H1 (cell line): ENCODE measurements around the gene KLC4. TPM values are rescaled to one million over a fixed set of nuclear protein-coding genes. Genes with fewer than 3 reads are reported as not detected.
A peak's percentile ranks its signal among the peaks of the same experiment; 100 is the strongest.

Source experiments
- CTCF ChIA-PET: fragments of 300-600 bp; sonication (Branson Sonifier 250); formaldehyde crosslinking; loops from one replicate; lab custom pipeline; 2021; ENCODE audit not compliant: partially characterized antibody; lab: Charles Lee
- POLR2A ChIA-PET: fragments of 300-600 bp; sonication (Branson Sonifier 250); formaldehyde crosslinking; loops from one replicate; lab custom pipeline; 2021; ENCODE audit warnings: inconsistent platforms; ENCODE audit not compliant: partially characterized antibody; lab: Charles Lee
- DNase-seq, 2 experiments: peaks; one replicate each; pipeline versions ENCODE4 v3.0.0 to v3.0.0-alpha.2; 2010 to 2022; ENCODE audit warnings: low spot score in 2 of 2, low read depth in 1 of 2, mixed read lengths in 1 of 2
- FAIRE-seq: peaks from 2 replicates; lab custom pipeline; 2011; peaks lifted over from hg19 to GRCh38; lab: Jason Lieb, UNC
- H2AFZ ChIP-seq: 2 replicates; pipeline ENCODE4 v1.8.1; 2012; ENCODE audit warnings: low read length, inconsistent platforms
- H2AK5ac ChIP-seq: 2 replicates; pipeline ENCODE4 v1.6.1; 2013; ENCODE audit warnings: low read depth, low read length
- H2BK120ac ChIP-seq: replicated peaks from 2 replicates; pipeline ENCODE3; 2013; ENCODE audit warnings: low read depth, low read length, inconsistent platforms
- H2BK12ac ChIP-seq: 2 replicates; pipeline ENCODE4 v1.6.1; 2013; ENCODE audit warnings: low read depth, low read length
- H2BK15ac ChIP-seq: 2 replicates; pipeline ENCODE4 v1.6.1; 2013; ENCODE audit warnings: low read length
- H2BK20ac ChIP-seq: 2 replicates; pipeline ENCODE4 v1.6.1; 2013; ENCODE audit warnings: low read length
- H2BK5ac ChIP-seq: 2 replicates; pipeline ENCODE4 v1.6.1; 2013; ENCODE audit warnings: low read depth, low read length
- H3K14ac ChIP-seq: 2 replicates; pipeline ENCODE4 v1.6.1; 2013; ENCODE audit warnings: inconsistent platforms; ENCODE audit not compliant: insufficient read length
- H3K18ac ChIP-seq: 2 replicates; pipeline ENCODE4 v1.6.1; 2013; ENCODE audit warnings: low read length; ENCODE audit errors: extremely low read depth
- H3K23ac ChIP-seq: 2 replicates; pipeline ENCODE4 v1.6.1; 2013; ENCODE audit warnings: inconsistent platforms; ENCODE audit not compliant: insufficient read length
- H3K23me2 ChIP-seq: 2 replicates; pipeline ENCODE4 v1.6.1; 2013; ENCODE audit warnings: low read depth, low read length
- H3K27ac ChIP-seq: 2 replicates; pipeline ENCODE4 v1.6.1; 2011; ENCODE audit warnings: low read depth, low read length, inconsistent platforms
- H3K27me3 ChIP-seq, 4 experiments: replicated peaks in 1 of 4; 1 replicate in 1 of 4; 2 replicates in 3 of 4; pipeline versions ENCODE4 v1.6.1 to v1.8.1; 2011 to 2013; ENCODE audit warnings: low read length in 3 of 4, mild to moderate bottlenecking in 3 of 4, inconsistent platforms in 2 of 4, mixed read lengths in 2 of 4, moderate library complexity in 1 of 4; ENCODE audit not compliant: control insufficient read depth in 3 of 4, insufficient read depth in 3 of 4; ENCODE audit errors: extremely low read depth in 1 of 4
- H3K36me3 ChIP-seq, 4 experiments: 2 replicates each; pipeline versions ENCODE4 v1.6.1 to v1.8.1; 2011 to 2013; ENCODE audit warnings: mild to moderate bottlenecking in 4 of 4, low read length in 3 of 4, moderate library complexity in 2 of 4, control low read depth in 1 of 4, inconsistent platforms in 1 of 4; ENCODE audit not compliant: insufficient read depth in 4 of 4, control insufficient read depth in 2 of 4
- H3K4ac ChIP-seq: replicated peaks from 2 replicates; pipeline ENCODE3; 2013; ENCODE audit warnings: low read length, low read depth, mixed read lengths, inconsistent platforms; ENCODE audit not compliant: insufficient read length
- H3K4me1 ChIP-seq, 4 experiments: replicated peaks in 1 of 4; 1 replicate in 1 of 4; 2 replicates in 3 of 4; pipeline versions ENCODE4 v1.6.1 to v1.8.1; 2011 to 2013; ENCODE audit warnings: low read length in 3 of 4, inconsistent platforms in 2 of 4, mixed read lengths in 1 of 4; ENCODE audit not compliant: insufficient read depth in 4 of 4, control insufficient read depth in 3 of 4
- H3K4me2 ChIP-seq, 2 experiments: 2 replicates each; pipeline versions ENCODE4 v1.6.1 to v1.8.1; 2011 to 2013; ENCODE audit warnings: low read depth in 2 of 2, low read length in 2 of 2, control low read depth in 1 of 2, inconsistent platforms in 1 of 2, mild to moderate bottlenecking in 1 of 2; ENCODE audit not compliant: insufficient read depth in 1 of 2
- H3K4me3 ChIP-seq, 4 experiments: fragments of 200-600, 300-600 bp in 1 of 4; sonication (generic), shearing (Covaris generic), sonication (Bioruptor Twin) in 1 of 4; 2 replicates each; pipeline versions ENCODE4 v1.5.1 to v1.8.1; 2011 to 2016; ENCODE audit warnings: low read length in 4 of 4, low read depth in 3 of 4, control low read depth in 2 of 4, inconsistent platforms in 2 of 4, mild to moderate bottlenecking in 2 of 4, mixed read lengths in 1 of 4, moderate library complexity in 1 of 4; ENCODE audit not compliant: insufficient read depth in 2 of 4; ENCODE audit errors: extremely low read depth in 1 of 4
- H3K56ac ChIP-seq: replicated peaks from 2 replicates; pipeline ENCODE3; 2013; ENCODE audit warnings: low read depth, mild to moderate bottlenecking, mixed read lengths, low read length, inconsistent platforms; ENCODE audit not compliant: insufficient read length
- H3K79me1 ChIP-seq: 2 replicates; pipeline ENCODE4 v1.6.1; 2013; ENCODE audit warnings: low read depth, low read length, control low read depth
- H3K79me2 ChIP-seq, 2 experiments: 2 replicates each; pipeline versions ENCODE4 v1.6.1 to v1.8.1; 2012 to 2013; ENCODE audit warnings: low read length in 2 of 2, mild to moderate bottlenecking in 2 of 2, inconsistent platforms in 1 of 2; ENCODE audit not compliant: insufficient read depth in 2 of 2, control insufficient read depth in 1 of 2
- H3K9ac ChIP-seq, 4 experiments: replicated peaks in 1 of 4; 1 replicate in 1 of 4; 2 replicates in 3 of 4; pipeline versions ENCODE4 v1.6.1 to v1.8.1; 2011 to 2013; ENCODE audit warnings: low read depth in 3 of 4, low read length in 3 of 4, control low read depth in 2 of 4, mild to moderate bottlenecking in 2 of 4, moderate library complexity in 2 of 4, inconsistent platforms in 1 of 4; ENCODE audit errors: extremely low read depth in 1 of 4
- H3K9me3 ChIP-seq, 2 experiments: 2 replicates each; pipeline versions ENCODE4 v1.6.1 to v1.8.1; 2012 to 2013; ENCODE audit warnings: mild to moderate bottlenecking in 2 of 2, moderate library complexity in 2 of 2, control low read depth in 1 of 2, inconsistent platforms in 1 of 2, low read depth in 1 of 2, low read length in 1 of 2, mixed read lengths in 1 of 2; ENCODE audit not compliant: insufficient read depth in 2 of 2
- H4K20me1 ChIP-seq, 2 experiments: replicated peaks in 1 of 2; 2 replicates each; pipeline versions ENCODE3 to v1.8.1; 2011 to 2013; ENCODE audit warnings: inconsistent platforms in 2 of 2, low read length in 2 of 2, mild to moderate bottlenecking in 1 of 2; ENCODE audit not compliant: insufficient read depth in 2 of 2, control insufficient read depth in 1 of 2
- H4K5ac ChIP-seq: 2 replicates; pipeline ENCODE4 v1.6.1; 2013; ENCODE audit warnings: low read length, low read depth, mixed read lengths, inconsistent platforms; ENCODE audit not compliant: insufficient read length
- H4K8ac ChIP-seq: 2 replicates; pipeline ENCODE4 v1.8.0; 2013; ENCODE audit warnings: mild to moderate bottlenecking, moderate library complexity, low read length, inconsistent platforms; ENCODE audit not compliant: insufficient read depth; ENCODE audit errors: extremely low read depth
- H4K91ac ChIP-seq: replicated peaks from 2 replicates; pipeline ENCODE3; 2013; ENCODE audit warnings: low read length, mixed read lengths, inconsistent platforms; ENCODE audit not compliant: insufficient read length
- CBX8 ChIP-seq: fragments of 300-800, 300-1000 bp; sonication (generic); IDR thresholded peaks from 2 replicates; pipeline ENCODE4 v1.7.1; 2016; ENCODE audit warnings: low read depth, low read length, borderline replicate concordance
- JUN ChIP-seq: IDR thresholded peaks from 2 replicates; pipeline ENCODE4 v1.6.1; 2011; ENCODE audit warnings: low read depth, mild to moderate bottlenecking, improper control_type of control experiment, low read length
- SAP30 ChIP-seq: fragments of 300-600 bp; sonication (generic); IDR thresholded peaks from 2 replicates; pipeline ENCODE4 v1.7.1; 2012; ENCODE audit warnings: low read length, moderate library complexity, mild to moderate bottlenecking, inconsistent platforms; ENCODE audit not compliant: insufficient read depth, insufficient replicate concordance
- SP1 ChIP-seq: IDR thresholded peaks from 2 replicates; pipeline ENCODE4 v1.6.1; 2011; ENCODE audit warnings: low read depth, low read length
- TBP ChIP-seq: IDR thresholded peaks from 2 replicates; pipeline ENCODE4 v1.6.1; 2011; ENCODE audit warnings: low read depth, low read length, improper control_type of control experiment
- ZNF274 ChIP-seq: IDR thresholded peaks from 2 replicates; pipeline ENCODE4 v1.7.0; 2012; ENCODE audit warnings: low read length, borderline replicate concordance; ENCODE audit errors: extremely low read depth
- WGBS, 2 experiments: shearing (Covaris generic) in 1 of 2; methylation state at CpG; one replicate each; pipeline versions ENCODE4 v1.1.6 to v1.1.7; 2013 to 2015; ENCODE audit warnings: low lambda C conversion rate in 2 of 2, mixed read lengths in 2 of 2, inconsistent platforms in 1 of 2, low coverage in 1 of 2, missing lambda C conversion rate in 1 of 2; ENCODE audit not compliant: insufficient replicate concordance in 2 of 2, insufficient coverage in 1 of 2, insufficient read length in 1 of 2; ENCODE audit errors: extremely low coverage in 1 of 2, missing lambda C conversion rate in 1 of 2; 5-methylcytosine and 5-hydroxymethylcytosine counted together
- long read RNA-seq, 2 experiments: library from RNA in 1 of 2; library from capped mRNA in 1 of 2; stranded (forward); transcript quantifications; one replicate each; pipeline ENCODE4 v2.0.0, GENCODE V29; 2021; ENCODE audit warnings: inconsistent platforms in 1 of 2
- polyA minus RNA-seq, 3 experiments: library from RNA; depleted of rRNA, polyadenylated mRNA; stranded (reverse); fragments of >200 nt; gene quantifications; 1 replicate in 2 of 3; 2 replicates in 1 of 3; pipeline ENCODE4 v1.2.3, GENCODE V29; 2011
- polyA plus RNA-seq, 7 experiments: library from polyadenylated mRNA; depleted of rRNA in 3 of 7; stranded (reverse) in 5 of 7; unstranded in 2 of 7; fragments of >200 nt in 5 of 7; fragments of 200-250 nt in 2 of 7; gene quantifications; 1 replicate in 5 of 7; 2 replicates in 1 of 7; 4 replicates in 1 of 7; pipeline versions ENCODE4 v1.2.1 to v1.2.3, GENCODE V29; 2011 to 2013; ENCODE audit warnings: missing spikeins in 2 of 7, mixed read lengths in 2 of 7
- total RNA-seq: library from RNA; stranded (reverse); fragmentation: NEBNext Ultra II Directional; extraction: Animal tissue kit (Norgen Biotek cat#: 25700); gene quantifications from 2 replicates; pipeline ENCODE4 v1.2.1, GENCODE V29; 2021
- TF ChIP-seq, protein P1 (sequence below): IDR thresholded peaks from 2 replicates; pipeline ENCODE4 v1.6.1; 2012; ENCODE audit warnings: inconsistent platforms

KLC4 gene
- total RNA-seq (27.7 and 28.5 TPM in 2 replicates), polyA plus RNA-seq (2011; rRNA removed) (15.7 and 23.8 TPM in 2 replicates), polyA minus RNA-seq (2011; rRNA and poly(A)+ RNA removed) (17.6 and 19.2 TPM in 2 replicates)
- polyA plus RNA-seq (2011; cell fraction: cytosol; rRNA removed) = 23.5 TPM
- 63.1 TPM for polyA plus RNA-seq (2011; cell fraction: nucleus; rRNA removed)
- polyA plus RNA-seq (2012, experiment 1 of 2) = 17.2 to 26.8 TPM (median 26.2 TPM) in 4 replicates
- polyA plus RNA-seq (2012, experiment 2 of 2) = 20.2 TPM
- polyA plus RNA-seq (2013, experiment 1 of 2) = 14.9 TPM
- polyA plus RNA-seq (2013, experiment 2 of 2) = 13.6 TPM
- polyA minus RNA-seq (2011; cell fraction: cytosol; rRNA and poly(A)+ RNA removed) = 9.5 TPM
- polyA minus RNA-seq (2011; cell fraction: nucleus; rRNA and poly(A)+ RNA removed) = 20.0 TPM
- long read RNA-seq, experiment 1, partial matches to known transcripts = 9 of 11 reads
- long read RNA-seq, experiment 1, other reads (novel, unspliced or antisense) = 2 of 11 reads
- long read RNA-seq, experiment 2, transcript KLC4-202 (16 exons, 2,404 nt) = major isoform, 5 of 9 reads
- long read RNA-seq, experiment 2, partial matches to known transcripts = 1 of 9 reads
- long read RNA-seq, experiment 2, other reads (novel, unspliced or antisense) = 3 of 9 reads

DNA sequence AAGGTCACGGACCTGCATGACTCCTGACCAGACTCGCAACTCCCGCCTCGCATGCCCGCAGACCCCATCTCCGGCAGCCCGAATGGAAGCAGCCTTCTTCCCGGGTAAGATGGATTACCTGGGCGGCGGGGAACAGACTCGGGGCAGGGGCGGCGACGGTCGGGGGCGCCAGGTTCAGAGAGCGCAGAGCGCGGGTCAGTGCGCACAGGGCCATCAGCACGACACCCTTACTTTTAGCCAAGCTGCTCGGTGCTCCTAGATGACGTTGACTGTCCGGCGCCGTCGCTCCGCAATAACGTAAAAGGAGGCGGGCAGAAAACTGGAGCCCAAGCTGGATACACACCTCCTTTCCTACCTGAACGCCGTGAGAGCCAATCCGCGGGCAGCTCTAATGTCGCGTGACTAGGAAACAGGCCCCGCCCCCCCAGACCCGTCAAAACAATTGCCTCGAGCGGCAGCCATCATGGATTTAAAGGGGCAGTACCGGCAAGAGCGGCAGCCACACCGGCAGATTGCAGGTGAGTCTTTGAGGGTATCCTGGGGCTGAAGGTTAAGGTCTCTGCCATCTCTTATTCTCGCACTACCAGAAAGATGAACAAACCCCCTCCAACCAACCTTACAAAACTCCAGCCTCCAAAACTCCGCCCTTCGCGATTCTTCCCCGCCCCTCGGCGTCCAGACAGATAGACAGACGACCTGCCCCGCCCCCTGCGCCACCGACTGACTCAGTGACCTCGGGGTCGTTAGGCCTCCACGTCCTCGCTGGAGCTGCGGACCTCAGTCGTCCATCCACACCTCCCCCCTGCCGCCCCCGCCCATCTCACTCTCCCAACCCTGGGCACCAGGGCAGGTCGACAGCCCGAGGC is at the start of gene KLC4, which contains the start of gene MRPL2:
TSS of gene KLC4 (plus strand) at position 464 of the 866 bp plus-strand sequence. CDS start 1,705 bp downstream, outside the sequence.
TSS of gene MRPL2 (minus strand) at position 267 of the 866 bp plus-strand sequence. CDS start at position 214, 53 bp downstream.
- Histone ChIP-seq H3K4ac (no peak within 1 kb of the TSS), H3K18ac (peak within 1 kb of the TSS; percentile 86; the same call in 1 of the 2 replicates), H4K5ac (peak within 1 kb of the TSS; percentile 88), H2BK12ac (peak within 1 kb of the TSS; percentile 18; the same call in 1 of the 2 replicates), H4K8ac (peak within 1 kb of the TSS; percentile 94), H3K4me1 (peaks cover 4 to 10% (median 5%) of the 10 kb centered on the region in 4 experiments; a peak in 5 of 7 replicates), H3K23me2 (peaks cover 10% of the 10 kb centered on the region; the same call in 1 of the 2 replicates), H3K23ac (no peak within 1 kb of the TSS), H2AK5ac (no peak within 1 kb of the TSS; the same call in 1 of the 2 replicates), H2BK15ac (no peak within 1 kb of the TSS; the same call in 1 of the 2 replicates), H4K20me1 (no peaks in the 10 kb centered on the region), H2AFZ (peak within 1 kb of the TSS; percentile 95; the same call in 1 of the 2 replicates), H2BK20ac (no peak within 1 kb of the TSS), H3K79me2 (peaks cover 6 to 16% of the 10 kb centered on the region in 2 experiments; a peak in 3 of 4 replicates), H3K27ac (peak within 1 kb of the TSS; percentile 89), H4K91ac (peak within 1 kb of the TSS; percentile 67), H2BK120ac (no peak within 1 kb of the TSS), H3K56ac (peak within 1 kb of the TSS; percentile 55), H3K27me3 (no peaks in the 10 kb centered on the region), H3K36me3 (peaks cover 3 to 16% (median 11%) of the 10 kb centered on the region in 4 experiments; a peak in 6 of 8 replicates), H3K4me2 (peak within 1 kb of the TSS; percentile 74 to 92), H3K14ac (no peak within 1 kb of the TSS), H3K4me3 (peak within 1 kb of the TSS; percentile 90 to 99 (median 98)), H3K9me3 (no peaks in the 10 kb centered on the region), H3K9ac (peak within 1 kb of the TSS; percentile 82 to 92 (median 91)), H2BK5ac (peak within 1 kb of the TSS; percentile 81), H3K79me1 (peaks cover 14% of the 10 kb centered on the region)
- DNase-seq (peak; percentile 94 to 99), FAIRE-seq (peak; percentile 36)
- WGBS, 2 experiments = 1% methylated on average over 54 of the region's 64 CpGs; no CpG with 5 or more reads in 1 of the 2 experiments
- ChIA-PET POLR2A (interaction anchor here (0.6 to 3.5 kb wide), 32 partner anchors 8 to 310 kb away, joined by 3 to 19 read pairs (median 4); partner anchors contain the start of genes CNPY3, DNPH1, KLHDC3 and MEA1), CTCF (interaction anchor here (0.5 to 3.1 kb wide), 10 partner anchors 7 to 166 kb away, joined by 3 to 20 read pairs (median 4); no protein-coding TSS in a partner anchor)
- no peak for TF ChIP-seq ZNF274
- peak; percentile 89 for TF ChIP-seq TBP
- TF ChIP-seq SP1 = peak; percentile 79
- TF ChIP-seq, protein P1, sequence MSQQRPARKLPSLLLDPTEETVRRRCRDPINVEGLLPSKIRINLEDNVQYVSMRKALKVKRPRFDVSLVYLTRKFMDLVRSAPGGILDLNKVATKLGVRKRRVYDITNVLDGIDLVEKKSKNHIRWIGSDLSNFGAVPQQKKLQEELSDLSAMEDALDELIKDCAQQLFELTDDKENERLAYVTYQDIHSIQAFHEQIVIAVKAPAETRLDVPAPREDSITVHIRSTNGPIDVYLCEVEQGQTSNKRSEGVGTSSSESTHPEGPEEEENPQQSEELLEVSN = no peak
- no peak for TF ChIP-seq JUN
- no peak for TF ChIP-seq CBX8
- no peak for TF ChIP-seq SAP30
